PFSK-1 (cell line): Measurements from ENCODE around the gene CEP120.

Experiments used
- POLR2AphosphoS5 ChIP-seq: IDR thresholded peaks from 2 replicates; pipeline ENCODE4 v1.6.1; 2012; ENCODE audit warnings: low read depth, mild to moderate bottlenecking, control low read depth, low read length, moderate library complexity
- SIN3A ChIP-seq: IDR thresholded peaks from 2 replicates; pipeline ENCODE4 v1.6.1; 2012; ENCODE audit warnings: mild to moderate bottlenecking, low read length, moderate library complexity, borderline replicate concordance; ENCODE audit not compliant: insufficient read depth
- TAF1 ChIP-seq: IDR thresholded peaks from 2 replicates; pipeline ENCODE4 v1.6.1; 2012; ENCODE audit warnings: low read length, control low read depth, borderline replicate concordance; ENCODE audit not compliant: insufficient read depth

GRCh38 chr5:123344816-123345426, 78.3 kb downstream of the CEP120 start:
- TF ChIP-seq POLR2AphosphoS5 (no peak), TAF1 (no peak), SIN3A (no peak)
